Transverse colon (tissue), 4 donors: ENCODE data around the gene FMNL2. TPM values are rescaled to one million over a fixed set of nuclear protein-coding genes. Genes with fewer than 3 reads are reported as not detected.

ENCODE experiments used
- DNase-seq: peaks from one replicate; pipeline ENCODE4 v3.0.0-alpha.2; 2019
- H3K27ac ChIP-seq, 4 donors: fragments of 200-600 bp; sonication (generic); 2 replicates each; pipeline ENCODE4 v1.5.1; 2016 to 2018; ENCODE audit warnings: inconsistent platforms in 4 of 4
- H3K27me3 ChIP-seq: fragments of 200-600 bp; sonication (generic); 2 replicates; pipeline ENCODE4 v1.5.1; 2017; ENCODE audit warnings: inconsistent platforms
- H3K36me3 ChIP-seq, 4 donors: fragments of 200-600 bp; sonication (generic); 2 replicates each; pipeline ENCODE4 v1.5.1; 2017 to 2019; ENCODE audit warnings: inconsistent platforms in 4 of 4
- H3K4me1 ChIP-seq, 4 donors: fragments of 200-600 bp; sonication (generic); 2 replicates each; pipeline ENCODE4 v1.5.1; 2017 to 2020; ENCODE audit warnings: inconsistent platforms in 4 of 4
- H3K4me3 ChIP-seq, 4 donors: fragments of 200-600 bp; sonication (generic); 1 replicate in 1 of 4; 2 replicates in 3 of 4; pipeline versions ENCODE4 v1.5.1 to v1.6.1; 2017 to 2019; ENCODE audit warnings: inconsistent platforms in 4 of 4
- H3K9me3 ChIP-seq, 2 donors: fragments of 200-600 bp; sonication (generic); 2 replicates each; pipeline ENCODE4 v1.5.1; 2017 to 2019; ENCODE audit warnings: inconsistent platforms in 2 of 2
- EP300 ChIP-seq: sonication (generic); formaldehyde crosslinking; IDR thresholded peaks from one replicate; pipeline ENCODE4 v1.6.1; 2017; ENCODE audit warnings: antibody characterized with exemption, low read depth
- POLR2A ChIP-seq: fragments of 450-650 bp; IDR thresholded peaks from one replicate; pipeline ENCODE4 v1.6.1; 2016; ENCODE audit warnings: antibody characterized with exemption, mild to moderate bottlenecking, moderate library complexity
- POLR2AphosphoS5 ChIP-seq, 3 donors: sonication (generic); formaldehyde crosslinking; IDR thresholded peaks; one replicate each; pipeline ENCODE4 v1.6.1; 2016; ENCODE audit warnings: antibody characterized with exemption in 3 of 3
- WGBS, 2 donors: methylation state at CpG; one replicate each; pipeline ENCODE4 v1.1.5; 2018; ENCODE audit warnings: low coverage in 1 of 2; 5-methylcytosine and 5-hydroxymethylcytosine counted together
- in situ Hi-C, 4 donors: fragments of 200-750 bp; cut with MboI; loops; one replicate each; pipeline versions ENCODE4 v1.15.0 to v1.15.1; 2017; ENCODE audit warnings: low sequenced_read_pairs in 3 of 4, low pct_ligation_motif_present in 1 of 4, low pct_unique_long_range_greater_than_20kb in 1 of 4
- intact Hi-C: fragments of 100-400 bp; cut with DNase I; formaldehyde crosslinking; loops from one replicate; pipeline ENCODE4 v1.15.1; 2023; ENCODE audit warnings: low total_unique reads
- total RNA-seq, 4 donors: library from RNA; depleted of rRNA; stranded (reverse); fragments of >200 nt; gene quantifications; one replicate each; pipeline ENCODE4 v1.1.0, GENCODE V29; 2016
- TF ChIP-seq, protein P1 (sequence below), 5 experiments: fragments of 200-600 bp in 3 of 5; fragments of 450-650 bp in 2 of 5; sonication (generic) in 3 of 5; IDR thresholded peaks; 1 replicate in 2 of 5; 2 replicates in 3 of 5; pipeline ENCODE4 v1.5.1; 2016 to 2017; ENCODE audit warnings: antibody characterized with exemption in 5 of 5, inconsistent platforms in 3 of 5, mild to moderate bottlenecking in 2 of 5, moderate library complexity in 1 of 5

FMNL2 gene
- total RNA-seq, 4 donors from 2014 or later: 9.2 to 31.4 (median 23.9) TPM

- Histone ChIP-seq H3K36me3 (no peaks in the 10 kb centered on the region), H3K4me3 (no peak overlapping the region), H3K9me3 (no peaks in the 10 kb centered on the region), H3K27me3 (no peaks in the 10 kb centered on the region), H3K27ac (no peak overlapping the region), H3K4me1 (peaks cover 0 to 23% (median 5%) of the 10 kb centered on the region in 4 donors)
- 22 to 53% methylated on average over 1 of the region's 1 CpG for WGBS, 2 donors
- TF ChIP-seq, protein P1, sequence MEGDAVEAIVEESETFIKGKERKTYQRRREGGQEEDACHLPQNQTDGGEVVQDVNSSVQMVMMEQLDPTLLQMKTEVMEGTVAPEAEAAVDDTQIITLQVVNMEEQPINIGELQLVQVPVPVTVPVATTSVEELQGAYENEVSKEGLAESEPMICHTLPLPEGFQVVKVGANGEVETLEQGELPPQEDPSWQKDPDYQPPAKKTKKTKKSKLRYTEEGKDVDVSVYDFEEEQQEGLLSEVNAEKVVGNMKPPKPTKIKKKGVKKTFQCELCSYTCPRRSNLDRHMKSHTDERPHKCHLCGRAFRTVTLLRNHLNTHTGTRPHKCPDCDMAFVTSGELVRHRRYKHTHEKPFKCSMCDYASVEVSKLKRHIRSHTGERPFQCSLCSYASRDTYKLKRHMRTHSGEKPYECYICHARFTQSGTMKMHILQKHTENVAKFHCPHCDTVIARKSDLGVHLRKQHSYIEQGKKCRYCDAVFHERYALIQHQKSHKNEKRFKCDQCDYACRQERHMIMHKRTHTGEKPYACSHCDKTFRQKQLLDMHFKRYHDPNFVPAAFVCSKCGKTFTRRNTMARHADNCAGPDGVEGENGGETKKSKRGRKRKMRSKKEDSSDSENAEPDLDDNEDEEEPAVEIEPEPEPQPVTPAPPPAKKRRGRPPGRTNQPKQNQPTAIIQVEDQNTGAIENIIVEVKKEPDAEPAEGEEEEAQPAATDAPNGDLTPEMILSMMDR (IDR thresholded peaks at IDR 0.05): no peak
- no peak for TF ChIP-seq EP300
- no peak for TF ChIP-seq POLR2A
- no peak for TF ChIP-seq POLR2AphosphoS5 (IDR thresholded peaks at IDR 0.05)
- intact Hi-C loops (no loop called here), in situ Hi-C loops (no loop called here)
- no peak for DNase-seq
Measured at GRCh38 chr2:152427902-152428301, 92.9 kb downstream of the FMNL2 start.

DNA sequence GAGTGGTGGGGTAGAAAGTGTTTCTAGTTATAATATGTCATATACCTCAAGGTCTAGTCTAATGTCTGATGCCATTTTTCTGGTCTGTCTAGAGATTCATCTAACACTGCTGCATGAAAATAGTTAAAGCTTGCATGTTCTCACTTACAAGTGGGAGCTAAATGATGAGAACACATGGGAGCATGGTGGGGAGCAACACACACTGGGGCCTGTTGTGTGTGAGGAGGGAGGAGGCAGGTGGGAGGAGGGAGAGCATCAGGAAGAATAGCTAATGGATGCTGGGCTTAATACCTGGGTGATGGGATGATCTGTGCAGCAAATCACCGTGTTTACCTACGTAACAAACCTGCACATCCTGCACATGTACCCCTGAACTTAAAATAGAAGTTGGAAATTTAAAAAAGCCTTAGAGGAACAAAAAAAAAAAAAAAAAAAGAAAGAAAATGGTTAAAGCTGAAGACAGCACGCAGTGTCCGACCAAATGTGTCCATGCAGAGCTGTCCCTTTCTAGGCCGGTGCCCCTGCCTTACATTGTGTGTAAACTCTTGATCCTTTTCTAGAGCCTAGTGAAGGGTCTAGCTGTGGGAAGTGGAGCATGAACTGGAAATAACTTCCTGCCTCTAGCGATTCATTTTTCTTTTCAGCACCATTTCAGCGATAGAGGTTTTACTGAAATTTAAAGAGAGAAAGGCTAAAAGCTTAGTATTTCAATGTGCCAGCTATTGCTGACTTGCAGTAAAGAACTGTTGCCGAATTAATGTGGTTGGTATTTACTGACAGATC is 94.0 kb downstream of the FMNL2 start:
- whole genome bisulfite sequencing, 2 donors: 82 to 84% methylated on average over 8 of the region's 8 CpGs
- no peak overlapping the region for H3K4me3 ChIP-seq
- in situ Hi-C loops: no loop called here
- no peaks in the 10 kb centered on the region for H3K36me3 ChIP-seq
- H3K27ac ChIP-seq: no peak overlapping the region
- no peaks in the 10 kb centered on the region for H3K27me3 ChIP-seq
- no peak for DNase-seq
- TF ChIP-seq, protein P1 (IDR thresholded peaks at IDR 0.05): no peak
- TF ChIP-seq POLR2AphosphoS5 (IDR thresholded peaks at IDR 0.05) (no peak), EP300 (no peak), POLR2A (no peak)
- intact Hi-C loops: no loop called here
- no peaks in the 10 kb centered on the region for H3K9me3 ChIP-seq
- H3K4me1 ChIP-seq: peaks cover 0 to 26% (median 7%) of the 10 kb centered on the region in 4 donors

DNA sequence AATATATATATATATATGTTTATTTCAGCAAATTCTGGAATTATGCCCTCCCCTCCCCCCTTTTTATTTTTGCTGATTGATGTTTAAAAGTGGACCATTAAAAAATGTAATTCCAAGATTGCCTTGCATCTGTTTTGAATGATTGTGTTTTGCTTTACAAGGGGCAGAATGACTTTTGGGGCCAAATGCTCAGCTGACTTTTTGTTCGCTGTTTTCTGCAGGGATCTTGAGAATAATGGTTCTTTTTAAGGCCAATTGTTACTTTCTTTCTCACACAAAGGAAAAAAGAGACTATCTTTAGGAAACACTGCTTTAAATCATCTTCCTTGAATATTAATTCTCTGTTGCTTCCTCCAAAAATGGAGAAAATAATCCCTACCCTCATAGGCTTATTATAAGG is 95.9 kb downstream of the FMNL2 start:
- TF ChIP-seq POLR2A: no peak
- no peak for TF ChIP-seq POLR2AphosphoS5 (IDR thresholded peaks at IDR 0.05)
- TF ChIP-seq, protein P1 (IDR thresholded peaks at IDR 0.05): no peak
- TF ChIP-seq EP300: no peak
- no peak for DNase-seq
- Histone ChIP-seq H3K27ac (no peak overlapping the region), H3K4me3 (no peak overlapping the region), H3K27me3 (no peaks in the 10 kb centered on the region), H3K4me1 (peaks cover 0 to 23% (median 7%) of the 10 kb centered on the region in 4 donors), H3K36me3 (no peaks in the 10 kb centered on the region), H3K9me3 (no peaks in the 10 kb centered on the region)
- in situ Hi-C loops (no loop called here), intact Hi-C loops (no loop called here)
- 81 to 88% methylated on average over 1 of the region's 1 CpG for WGBS, 2 donors

GRCh38 chr2:152431370-152432098 is 96.6 kb downstream of the FMNL2 start:
- no peak for DNase-seq
- Histone ChIP-seq H3K27me3 (no peaks in the 10 kb centered on the region), H3K36me3 (no peaks in the 10 kb centered on the region), H3K4me3 (no peak overlapping the region), H3K9me3 (no peaks in the 10 kb centered on the region), H3K27ac (no peak overlapping the region), H3K4me1 (peaks cover 0 to 21% (median 7%) of the 10 kb centered on the region in 4 donors)
- TF ChIP-seq, protein P1 (IDR thresholded peaks at IDR 0.05): no peak
- TF ChIP-seq POLR2A (no peak), POLR2AphosphoS5 (IDR thresholded peaks at IDR 0.05) (no peak), EP300 (no peak)
- intact Hi-C loops: no loop called here
- WGBS, 2 donors: 70 to 87% methylated on average over 2 to 4 of the region's 4 CpGs
- in situ Hi-C loops: no loop called here
